ENCODE measurements around the gene F7.

- TF ChIP-seq POLR2A (IDR thresholded peaks at IDR 0.05; ENCODE audit: low read length) (no peak), GATA1 (IDR thresholded peaks at IDR 0.05; ENCODE audit: low read depth, low read length) (no peak)
Measured at GRCh38 chr13:113105921-113106452, 396 bp downstream of the F7 start.
